Left colon (tissue), 2 donors: Measurements from ENCODE around the gene INPP5D. TPM values are rescaled to one million over a fixed set of nuclear protein-coding genes. Genes with fewer than 3 reads are reported as not detected.
"Not testable (repeated sequence)": the region's sequence is repeated elsewhere in the genome, so short reads cannot be mapped to it uniquely, and the experiment has no call there.

Experiments
- ATAC-seq: fragments of 200-7000 bp; cut with Tn5 transposase; one replicate; pipeline ENCODE4 v1.9.1; 2020; ENCODE audit warnings: mild to moderate bottlenecking, moderate library complexity
- DNase-seq, 2 donors: peaks; one replicate each; pipeline ENCODE4 v3.0.0-alpha.2; 2020
- intact Hi-C, 2 donors: fragments of 100-400 bp; cut with DNase I in 1 of 2; cut with micrococcal nuclease in 1 of 2; formaldehyde crosslinking; loops; one replicate each; pipeline versions ENCODE4 v1.11.2 to v1.14.0; 2022; cut with DNase I, micrococcal nuclease
- total RNA-seq, 2 donors: library from RNA; stranded (reverse); fragmentation: NEBNext Ultra II Directional; extraction: Animal tissue kit (Norgen Biotek cat#: 25700); gene quantifications; one replicate each; pipeline ENCODE4 v1.2.1, GENCODE V29; 2021
- donor health status: DM: no; HTN: no; CAD: no.
- donor health status: DM: yes; HTN: yes; CAD: no.

INPP5D gene
- total RNA-seq, 2 donors from 2014 or later, result 6.6 to 10.6 TPM

DNA sequence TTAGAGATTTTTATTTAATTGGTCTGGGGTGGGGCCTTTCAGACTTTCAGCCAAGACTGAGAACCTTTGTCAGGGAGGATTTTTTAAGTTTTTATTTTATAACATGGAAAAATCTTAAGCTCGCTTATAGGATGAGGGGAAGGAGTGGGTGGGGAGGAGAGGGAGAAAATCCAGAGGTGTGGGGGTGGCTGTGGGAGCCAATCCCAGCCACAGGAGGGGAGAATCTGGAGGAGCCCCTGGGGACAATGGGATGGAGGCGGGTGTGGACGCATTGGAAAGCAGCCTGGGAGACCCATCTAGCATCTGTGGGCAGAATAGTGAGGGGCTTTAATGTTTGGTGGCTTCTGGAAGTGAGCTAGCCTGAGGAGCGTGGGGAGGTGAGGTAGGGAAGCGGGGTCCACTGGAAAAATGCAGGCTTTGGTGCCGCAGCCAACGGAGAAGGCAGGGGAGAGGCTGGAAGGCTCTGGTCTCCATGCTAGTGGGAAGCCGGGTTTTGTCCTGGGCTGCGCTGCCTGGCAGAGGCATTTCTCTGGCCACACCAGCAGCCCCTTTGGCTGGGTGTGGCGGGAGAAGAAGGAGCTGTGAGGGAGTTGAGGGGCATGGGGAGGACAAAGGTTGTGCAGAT lies 11.5 kb upstream of the INPP5D start:
- DNase-seq, result no peak
- intact Hi-C loops, result no loop called here
- ATAC-seq, result no peak

GRCh38 chr2:233049194-233049761 lies 10.9 kb upstream of the INPP5D start:
- intact Hi-C loops, result no loop called here

DNA sequence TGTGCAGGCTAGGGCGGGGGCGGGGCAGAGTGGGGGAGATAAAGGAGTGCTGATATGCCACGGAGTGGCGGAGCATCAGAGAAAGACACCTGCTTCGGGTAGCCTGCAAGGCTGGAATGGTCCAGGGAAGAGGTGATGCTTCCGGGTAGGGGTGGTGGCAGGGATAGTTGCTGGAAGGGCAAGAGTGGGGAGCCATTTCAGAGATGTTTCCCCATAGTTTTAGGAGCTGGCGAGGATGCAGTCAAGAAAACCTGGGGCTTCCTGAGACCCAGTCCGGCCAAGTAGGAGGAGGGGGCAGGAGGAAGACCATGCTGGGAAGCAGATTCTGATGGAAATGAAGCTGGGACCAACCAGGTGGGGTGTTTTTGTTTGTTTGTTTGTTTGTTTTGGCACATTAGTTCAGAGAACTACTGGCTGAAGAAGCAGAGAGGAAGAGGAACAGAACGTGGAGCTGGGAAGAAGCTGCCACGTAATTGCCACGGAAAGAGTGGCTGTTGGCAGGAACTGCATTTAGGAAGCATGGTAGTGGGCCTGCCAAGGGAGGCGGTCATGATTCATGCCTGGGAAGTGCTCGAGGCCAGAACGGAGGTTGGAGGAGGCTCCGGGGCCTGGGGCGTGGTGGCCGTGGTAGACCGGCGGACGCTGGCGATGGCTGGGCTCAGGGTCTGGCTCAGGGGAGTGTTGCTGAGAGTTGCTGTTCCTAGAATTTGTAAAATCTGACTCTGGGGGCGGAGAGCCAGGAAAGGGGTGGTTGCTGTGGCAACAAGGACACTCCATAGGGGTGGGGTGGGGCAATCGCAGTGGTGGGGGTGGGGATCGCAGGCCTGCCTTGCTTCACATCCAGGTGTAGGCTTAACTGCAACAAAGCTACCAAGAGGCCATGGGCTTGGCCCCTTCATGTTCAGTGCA lies 8.6 kb upstream of the INPP5D start:
- ATAC-seq (no peak), DNase-seq (no peak)
- intact Hi-C loops, result no loop called here

More at GRCh38 chr2:233049194-233049761, 10.9 kb upstream of the INPP5D start:
- ATAC-seq (peak; percentile 59), DNase-seq (no peak)

GRCh38 chr2:233052517-233052916 lies 7.6 kb upstream of the INPP5D start:
- intact Hi-C loops, DNase-seq, ATAC-seq: not testable (repeated sequence)

DNA sequence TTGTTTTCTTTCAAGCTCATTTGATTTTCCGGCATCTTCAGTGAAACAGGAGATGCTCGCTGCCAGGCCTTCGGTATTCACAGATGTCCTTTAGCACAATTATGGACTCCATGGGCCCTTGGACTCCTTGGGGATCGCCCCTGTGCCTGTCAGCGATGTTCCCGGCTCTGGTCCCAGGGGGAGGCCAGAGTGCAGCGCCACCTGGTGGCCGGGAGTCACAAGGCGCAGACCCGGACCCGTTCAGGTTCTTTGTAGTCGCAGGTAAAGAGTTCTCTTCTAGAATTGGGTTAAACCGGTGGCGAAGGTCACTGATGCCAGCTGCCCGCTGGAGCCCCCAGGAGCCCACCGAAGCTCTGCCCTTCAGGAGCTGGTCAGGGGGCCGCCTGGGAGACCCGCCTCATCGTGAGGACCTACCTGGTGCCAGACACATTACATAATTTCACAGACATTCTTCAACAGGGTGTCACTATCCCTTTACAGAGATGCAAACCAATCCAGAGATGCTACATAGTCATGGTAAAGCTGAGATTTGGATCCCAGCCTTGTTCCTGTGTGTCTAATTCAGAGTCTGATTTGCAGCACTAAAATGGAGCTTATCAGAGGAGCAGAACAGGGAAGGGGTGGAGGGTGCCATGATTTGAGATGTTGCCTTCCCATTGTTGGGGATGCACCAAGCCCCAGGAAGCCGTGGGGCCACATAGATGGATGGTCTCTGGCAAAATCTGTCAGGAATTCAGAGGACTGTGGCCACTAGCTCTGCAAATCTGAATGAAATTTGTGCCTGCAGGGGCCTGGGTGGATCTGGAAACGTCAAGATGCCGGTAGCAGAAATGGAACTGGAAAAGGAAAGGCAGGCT lies 6.0 kb upstream of the INPP5D start:
- intact Hi-C loops, result no loop called here
- ATAC-seq (peak; percentile 86), DNase-seq (peak in 1 of 2 donors; percentile 81)

DNA sequence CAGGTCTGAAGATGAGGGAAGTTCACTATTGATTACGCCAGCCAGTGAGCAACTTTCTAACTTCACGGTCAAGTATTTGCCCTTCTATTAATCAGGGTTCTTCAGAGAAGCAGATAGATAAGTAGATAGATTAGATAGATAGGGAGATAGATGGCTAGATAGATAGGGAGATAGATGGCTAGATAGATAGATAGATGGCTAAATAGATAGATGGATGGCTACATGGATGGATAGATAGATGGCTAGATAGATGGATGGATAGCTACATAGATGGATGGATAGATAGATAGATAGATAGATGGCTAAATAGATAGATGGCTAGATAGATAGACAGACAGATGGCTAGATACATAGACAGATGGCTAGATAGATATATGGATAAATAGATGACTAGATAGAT lies 4.8 kb upstream of the INPP5D start:
- ATAC-seq (no peak), DNase-seq (no peak)
- intact Hi-C loops, result no loop called here

DNA sequence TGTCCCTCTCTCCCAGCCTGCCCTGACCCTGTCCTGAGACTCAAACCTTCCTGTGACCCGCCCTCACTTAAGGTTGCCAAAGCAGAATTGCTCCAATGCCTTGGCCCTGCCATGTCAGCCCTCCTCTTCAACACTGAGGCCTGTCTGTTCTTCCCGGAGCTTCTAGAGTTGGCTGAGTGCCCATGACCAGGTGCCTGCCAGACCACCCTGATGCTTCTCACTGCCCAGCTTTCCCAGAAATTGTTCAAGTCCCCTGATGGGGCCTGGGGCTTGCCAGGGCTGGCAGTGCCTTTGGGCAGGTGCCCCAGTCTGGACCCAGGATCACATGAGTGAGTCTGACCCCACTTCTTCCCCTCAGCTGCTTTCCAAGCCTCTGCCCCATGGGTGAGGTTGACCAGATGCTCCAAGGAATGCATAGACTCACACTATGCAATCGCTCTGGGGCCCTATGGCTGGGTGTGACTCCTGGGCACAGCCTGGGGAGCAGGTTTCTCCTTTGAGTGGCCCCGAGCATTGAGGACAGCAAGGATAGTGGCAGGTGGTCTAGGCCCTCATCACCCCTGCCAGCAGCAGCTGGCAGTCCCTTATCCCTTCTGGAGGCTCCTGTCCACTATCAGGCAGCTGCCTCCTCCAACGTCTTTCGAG lies 3.1 kb upstream of the INPP5D start:
- DNase-seq, result no peak
- ATAC-seq, result no peak
- intact Hi-C loops, result no loop called here

GRCh38 chr2:233058717-233059546 lies 1.2 kb upstream of the INPP5D start:
- ATAC-seq (no peak), DNase-seq (no peak)
- intact Hi-C loops, result no loop called here

- DNase-seq (no peak), ATAC-seq (no peak)
- intact Hi-C loops, result no loop called here
Measured at GRCh38 chr2:233059547-233059796, 670 bp upstream of the INPP5D start.

DNA sequence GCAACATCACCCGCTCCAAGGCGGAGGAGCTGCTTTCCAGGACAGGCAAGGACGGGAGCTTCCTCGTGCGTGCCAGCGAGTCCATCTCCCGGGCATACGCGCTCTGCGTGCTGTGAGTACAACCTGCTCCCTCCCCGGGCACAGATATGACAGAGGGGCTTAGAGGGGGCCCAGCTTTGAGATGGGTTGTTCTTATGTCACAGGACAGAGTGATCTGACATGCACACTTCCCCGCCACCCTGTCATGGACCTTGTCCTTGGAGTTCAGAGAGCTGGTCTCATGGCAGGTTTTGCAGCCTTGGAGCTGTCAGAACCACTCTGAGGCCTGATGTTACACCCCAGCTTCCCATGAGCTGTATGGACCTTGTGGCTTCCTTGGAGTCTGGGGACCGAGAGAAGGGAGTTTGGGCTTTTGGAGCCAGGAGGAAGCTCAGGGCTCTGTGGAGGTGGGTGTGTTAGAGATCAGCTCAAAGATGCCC lies 398 bp downstream of the INPP5D start:
- ATAC-seq, result no peak
- no peak for DNase-seq
- intact Hi-C loops, result no loop called here

- DNase-seq, result no peak
- ATAC-seq, result no peak
- intact Hi-C loops, result no loop called here
Measured at GRCh38 chr2:233060980-233061590, 943 bp downstream of the INPP5D start.

DNA sequence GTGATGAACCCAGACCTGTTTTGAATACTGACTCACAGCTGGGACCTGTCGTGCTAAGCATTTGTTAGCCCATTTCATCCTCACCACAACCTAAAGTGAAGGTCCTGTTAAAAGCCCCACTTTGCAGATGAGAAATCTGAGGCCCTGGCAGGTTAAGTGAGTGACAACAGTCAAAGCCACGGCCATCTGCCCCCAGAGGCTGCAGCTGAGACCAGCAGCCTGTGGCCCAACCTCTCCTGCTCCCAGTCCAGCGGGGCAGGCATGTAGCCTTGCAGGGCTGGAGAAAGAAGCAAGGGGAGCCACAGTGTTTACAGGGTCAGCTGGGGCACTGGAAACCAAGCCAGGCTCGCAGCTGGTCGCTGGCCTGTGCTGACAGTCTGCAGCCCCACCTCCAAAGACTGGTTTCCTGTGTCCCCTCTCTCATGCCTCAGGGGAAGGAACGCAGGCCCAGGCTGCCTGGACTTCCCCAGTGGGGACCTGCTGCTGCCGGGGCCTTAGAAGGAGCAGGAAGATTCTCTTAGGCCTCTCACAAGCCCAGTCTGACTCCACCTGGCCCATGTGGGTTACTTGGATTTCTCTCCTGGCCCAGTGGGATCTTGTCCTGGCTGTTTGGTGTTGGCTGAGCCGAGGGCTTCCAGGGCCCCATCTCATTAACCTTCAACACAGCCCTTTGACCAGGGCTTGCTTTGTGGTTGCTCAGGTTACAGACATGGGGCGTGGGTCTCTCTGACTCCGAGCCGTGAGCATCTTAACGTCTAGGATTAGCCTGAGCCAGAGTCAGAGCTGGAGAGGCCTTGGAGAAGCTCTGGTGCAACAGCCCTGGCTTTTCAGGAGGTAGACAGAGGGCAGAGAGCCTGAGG lies 1.7 kb downstream of the INPP5D start:
- peak; percentile 29 for ATAC-seq
- intact Hi-C loops, result no loop called here
- peak; percentile 50 for DNase-seq

DNA sequence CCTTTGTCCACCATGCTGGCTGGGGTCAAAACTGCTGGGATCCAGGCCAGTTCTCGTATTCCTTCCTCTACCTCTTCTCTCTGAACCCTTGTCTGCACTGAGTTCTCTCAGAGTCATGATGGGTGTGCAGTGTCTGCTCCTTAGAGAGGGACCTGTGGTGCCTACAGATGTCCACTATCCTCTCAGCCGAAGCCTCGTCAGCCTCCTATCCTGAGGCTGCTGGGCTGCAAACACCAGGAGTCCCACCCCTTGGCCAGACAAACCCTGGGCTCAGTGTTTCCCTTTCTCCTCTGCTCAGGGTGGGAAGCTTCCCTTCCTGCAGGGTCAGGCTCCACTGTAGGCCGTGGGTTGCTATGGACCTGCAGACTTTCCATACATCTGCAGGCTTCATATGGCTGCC lies 2.3 kb downstream of the INPP5D start:
- no peak for DNase-seq
- intact Hi-C loops, result no loop called here
- ATAC-seq, result no peak

DNA sequence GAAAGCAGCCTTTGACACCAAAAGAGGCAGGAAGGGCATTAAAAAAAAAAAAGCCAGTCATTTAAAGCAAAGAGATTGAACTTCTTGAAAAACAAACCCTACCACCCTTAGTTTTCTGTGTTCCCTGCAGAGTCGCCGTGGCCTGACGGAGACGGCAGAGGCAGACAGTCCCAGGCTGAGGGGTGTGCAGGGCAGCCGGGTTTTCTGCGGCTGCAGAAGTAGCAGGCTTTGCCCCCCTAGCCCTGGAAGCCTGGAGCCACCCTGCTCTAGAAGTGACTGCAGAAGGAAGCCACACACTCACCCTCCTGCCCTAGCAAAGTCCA lies 2.8 kb downstream of the INPP5D start:
- DNase-seq (no peak), ATAC-seq (no peak)
- intact Hi-C loops, result no loop called here

DNA sequence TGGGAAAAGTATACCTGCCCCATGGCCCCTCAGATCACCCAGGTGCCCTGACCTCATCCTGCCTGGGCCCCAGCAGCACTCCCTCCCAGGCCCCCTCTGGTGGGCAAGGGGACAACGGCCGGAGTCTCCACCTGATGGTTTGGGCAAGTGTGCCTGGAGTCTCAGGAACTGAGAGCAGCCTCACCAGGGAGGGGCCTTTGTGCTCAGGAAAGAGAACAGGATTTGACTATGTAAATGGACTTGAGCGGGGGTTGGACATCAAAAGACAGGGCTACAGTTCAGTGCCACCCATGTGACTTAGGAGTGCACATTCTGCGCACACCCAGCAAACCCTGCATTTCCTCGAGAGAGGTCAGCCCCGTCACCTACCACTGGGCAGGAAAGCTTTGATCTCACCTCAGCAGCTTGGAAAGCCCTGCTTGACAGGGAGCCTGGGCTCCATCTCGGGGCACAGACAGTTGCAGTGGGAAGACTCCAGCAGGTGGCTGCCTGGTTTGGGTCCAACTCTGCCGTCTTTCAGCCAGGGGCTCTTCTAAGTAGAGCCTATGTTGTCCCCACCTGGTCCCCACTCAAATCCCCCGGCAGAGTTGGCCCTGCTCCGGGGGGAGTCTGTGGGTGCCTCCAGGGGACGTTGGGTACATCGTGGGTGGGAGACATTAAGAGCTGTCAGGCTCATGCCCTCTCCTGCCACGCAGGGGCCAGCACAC lies 3.3 kb downstream of the INPP5D start:
- ATAC-seq, result peak; percentile 35
- intact Hi-C loops, result no loop called here
- DNase-seq, result peak in 1 of 2 donors; percentile 41

GRCh38 chr2:233063976-233064411 lies 3.9 kb downstream of the INPP5D start:
- no peak for ATAC-seq
- no peak for DNase-seq
- intact Hi-C loops, result no loop called here
